Caco-2 (cell line): Measurements from ENCODE around the gene METTL25B. TPM values are rescaled to one million over a fixed set of nuclear protein-coding genes. Genes with fewer than 3 reads are reported as not detected.

Source experiments
- BruUV-seq: library from RNA; stranded (reverse); fragments of 400-500 nt; replicated peaks from 2 replicates; lab custom pipeline; 2021; lab: Mats Ljungman, UMichigan
- CTCF ChIA-PET: fragments of 300-600 bp; sonication (Branson Sonifier 250); formaldehyde crosslinking; loops from one replicate; lab custom pipeline; 2022; ENCODE audit warnings: antibody characterized with exemption; lab: Charles Lee
- POLR2A ChIA-PET: fragments of 300-600 bp; sonication (Branson Sonifier 250); formaldehyde crosslinking; loops from one replicate; lab custom pipeline; 2022; ENCODE audit warnings: antibody characterized with exemption; lab: Charles Lee
- DNase-seq, 2 experiments: peaks; one replicate each; pipeline versions ENCODE4 v3.0.0 to v3.0.0-alpha.2; 2020 to 2022
- H3K27me3 ChIP-seq: replicated peaks from 2 replicates; pipeline ENCODE4 v1.6.0; 2011; ENCODE audit warnings: low read length; ENCODE audit not compliant: control insufficient read depth, insufficient read depth
- H3K36me3 ChIP-seq: 2 replicates; pipeline ENCODE4 v1.5.1; 2011; ENCODE audit warnings: low read length; ENCODE audit not compliant: control insufficient read depth, insufficient read depth
- H3K4me1 ChIP-seq: fragments of 250-450 bp; sonication (Bioruptor Pico); 2 replicates; pipeline ENCODE4 v1.5.1; 2020; ENCODE audit warnings: mild to moderate bottlenecking
- H3K4me3 ChIP-seq: 2 replicates; pipeline ENCODE4 v1.5.1; 2011; ENCODE audit warnings: low read depth, mild to moderate bottlenecking, control low read depth, low read length
- H3K9me3 ChIP-seq: fragments of 250-450 bp; sonication (Bioruptor Pico); 2 replicates; pipeline ENCODE4 v1.5.1; 2020; ENCODE audit warnings: mild to moderate bottlenecking, moderate library complexity
- H3K27ac Mint-ChIP-seq: one replicate; pipeline ENCODE4 v1.8.0; 2022; ENCODE audit warnings: mixed read lengths; ENCODE audit not compliant: unreplicated experiment
- H3K27me3 Mint-ChIP-seq: one replicate; pipeline ENCODE4 v1.8.0; 2022; ENCODE audit warnings: mixed read lengths; ENCODE audit not compliant: insufficient read depth, unreplicated experiment
- H3K36me3 Mint-ChIP-seq: one replicate; pipeline ENCODE4 v1.8.0; 2022; ENCODE audit warnings: mild to moderate bottlenecking, mixed read lengths; ENCODE audit not compliant: insufficient read depth, unreplicated experiment
- H3K4me1 Mint-ChIP-seq: one replicate; pipeline ENCODE4 v1.8.0; 2022; ENCODE audit warnings: low read depth, mixed read lengths; ENCODE audit not compliant: unreplicated experiment
- H3K4me3 Mint-ChIP-seq: one replicate; pipeline ENCODE4 v1.8.0; 2022; ENCODE audit warnings: mild to moderate bottlenecking, moderate library complexity, mixed read lengths; ENCODE audit not compliant: unreplicated experiment
- H3K9me3 Mint-ChIP-seq: one replicate; pipeline ENCODE4 v1.8.0; 2022; ENCODE audit warnings: mixed read lengths; ENCODE audit not compliant: unreplicated experiment
- CTCF ChIP-seq, 2 experiments: fragments of 200-600 bp in 1 of 2; IDR thresholded peaks; 1 replicate in 1 of 2; 2 replicates in 1 of 2; pipeline versions ENCODE4 v1.5.1 to v1.8.0; 2011 to 2022; ENCODE audit warnings: antibody characterized with exemption in 1 of 2, control low read depth in 1 of 2, inconsistent platforms in 1 of 2, low read depth in 1 of 2, low read length in 1 of 2, mild to moderate bottlenecking in 1 of 2, moderate library complexity in 1 of 2; ENCODE audit not compliant: insufficient read depth in 1 of 2, severe bottlenecking in 1 of 2, unreplicated experiment in 1 of 2
- intact Hi-C: fragments of 100-400 bp; cut with micrococcal nuclease; formaldehyde crosslinking; loops from one replicate; pipeline ENCODE4 v1.10.0; 2022; ENCODE audit not compliant: unreplicated experiment
- total RNA-seq: library from RNA; stranded (reverse); gene quantifications from 2 replicates; pipeline ENCODE4 v1.2.3, GENCODE V29; 2022

The METTL25B gene
- total RNA-seq, 1 experiment from 2014 or later: 26.6 TPM

DNA sequence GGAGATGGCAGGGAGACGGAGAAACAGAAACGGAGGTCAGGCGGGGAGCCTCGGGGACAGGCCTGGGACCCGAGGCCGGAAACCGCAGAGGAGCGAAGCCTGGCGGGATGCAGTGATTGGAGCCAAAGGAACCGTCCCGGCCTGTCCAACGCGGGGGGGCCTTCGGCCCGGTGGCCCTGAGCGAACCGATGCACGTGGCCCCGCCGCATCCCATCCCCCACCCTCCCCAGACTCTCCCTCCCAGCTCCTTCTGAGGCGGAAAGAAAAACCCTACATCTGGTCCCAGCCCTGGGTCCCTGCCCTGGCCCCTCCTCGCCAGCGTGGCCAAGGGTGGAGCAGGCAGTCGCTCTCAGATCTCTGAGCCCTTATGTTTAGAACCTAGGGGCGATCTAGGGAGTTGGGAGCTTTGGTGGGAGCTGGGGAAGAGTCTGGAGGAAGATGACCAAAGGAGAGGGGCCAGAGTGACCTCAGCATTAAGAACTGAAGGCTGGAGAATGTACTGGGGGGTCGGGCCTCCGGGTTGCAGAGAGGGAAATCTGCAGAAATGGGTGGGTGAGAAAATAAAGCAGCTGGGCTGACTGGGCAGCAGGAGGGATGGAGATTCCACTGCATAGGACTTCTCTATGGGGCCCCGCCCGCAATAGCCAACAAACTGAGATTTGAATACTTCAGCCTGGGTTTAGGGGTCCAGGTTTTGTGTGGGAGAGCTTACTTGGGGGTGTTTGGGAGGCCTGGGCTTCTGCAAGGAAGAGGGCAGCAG lies 21.4 kb upstream of the METTL25B start:
- H3K27me3 ChIP-seq: no peaks in the 10 kb centered on the region
- no peak for TF ChIP-seq CTCF (IDR thresholded peaks at IDR 0.05; ENCODE audit: insufficient read depth in 1 of 2, low read depth in 1 of 2, low read length in 1 of 2, severe bottlenecking in 1 of 2, unreplicated experiment in 1 of 2)
- peaks cover 7% of the 10 kb centered on the region for H3K4me1 ChIP-seq
- BruUV-seq: no TSS peak
- peak overlapping the region; percentile 53 for H3K4me3 ChIP-seq
- ChIA-PET CTCF (interaction anchor here (0.6 to 7.3 kb wide), 18 partner anchors 9 to 221 kb away, joined by 3 to 190 read pairs (median 5); partner anchors contain the start of genes HDGF, ISG20L2, METTL25B and NES), POLR2A (interaction anchor here (0.6 to 2.8 kb wide), 5 partner anchors 17 to 110 kb away, joined by 3 to 19 read pairs (median 4); partner anchors contain the start of genes HDGF, ISG20L2, METTL25B and MRPL24)
- intact Hi-C loops: loop anchor here (1.0 kb wide), 2 partner anchors 18 kb away; no protein-coding TSS in a partner anchor
- Mint-ChIP-seq H3K36me3 (peaks cover 9% of the 10 kb centered on the region), H3K27ac (peak overlapping the region; percentile 86), H3K27me3 (no peaks in the 10 kb centered on the region), H3K4me3 (peak overlapping the region; percentile 90), H3K9me3 (no peaks in the 10 kb centered on the region), H3K4me1 (peaks cover 16% of the 10 kb centered on the region)
- H3K9me3 ChIP-seq: no peaks in the 10 kb centered on the region
- DNase-seq: peak; percentile 42 to 68
- no peaks in the 10 kb centered on the region for H3K36me3 ChIP-seq

DNA sequence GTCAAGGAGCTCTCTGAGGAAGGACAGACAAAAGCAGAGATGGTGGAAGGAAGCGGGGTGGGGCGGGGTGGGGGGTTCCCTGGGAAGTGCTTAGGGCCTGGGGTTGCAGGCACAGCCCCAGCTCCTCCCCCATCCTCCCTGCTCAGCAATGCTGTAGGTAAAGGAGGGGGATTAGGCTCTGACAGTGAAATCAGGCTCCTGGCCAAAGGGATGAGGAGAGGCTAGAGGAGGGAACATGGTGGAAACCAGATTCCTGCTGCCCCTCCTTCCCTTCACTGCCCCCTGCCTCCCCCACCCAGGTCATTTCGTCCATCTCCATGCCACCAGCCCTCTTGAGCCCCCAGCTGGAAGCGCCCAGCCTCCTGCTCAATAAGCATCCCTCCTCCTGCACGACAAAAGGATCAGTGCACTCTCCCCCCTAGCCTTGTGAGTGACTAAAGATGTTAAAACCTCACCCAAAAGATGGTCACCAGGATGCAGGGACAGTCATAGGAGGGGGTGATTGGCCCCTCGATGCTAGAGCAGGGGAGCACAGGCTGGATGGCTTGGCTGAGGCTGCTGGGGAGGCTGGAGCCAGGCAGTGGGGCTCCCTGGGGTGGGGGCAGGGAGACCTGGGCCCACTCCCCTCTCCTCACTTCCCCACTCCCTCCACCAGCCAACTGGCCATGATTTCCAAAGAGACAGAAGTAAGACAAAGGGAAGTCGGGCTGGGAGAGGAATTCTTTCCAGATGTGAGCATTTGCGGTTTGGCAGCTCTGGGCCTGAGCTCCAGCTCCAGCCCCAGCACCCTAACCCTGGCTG lies 20.7 kb upstream of the METTL25B start:
- Mint-ChIP-seq H3K36me3 (peaks cover 9% of the 10 kb centered on the region), H3K4me3 (peak overlapping the region; percentile 90), H3K27me3 (no peaks in the 10 kb centered on the region), H3K4me1 (peaks cover 16% of the 10 kb centered on the region), H3K9me3 (no peaks in the 10 kb centered on the region), H3K27ac (peak overlapping the region; percentile 86)
- peaks cover 13% of the 10 kb centered on the region for H3K4me1 ChIP-seq
- no TSS peak for BruUV-seq
- intact Hi-C loops: no loop called here
- no peaks in the 10 kb centered on the region for H3K9me3 ChIP-seq
- H3K27me3 ChIP-seq: no peaks in the 10 kb centered on the region
- POLR2A ChIA-PET: interaction anchor here (0.5 to 2.8 kb wide), 3 partner anchors 18 to 44 kb away, joined by 6 to 19 read pairs (median 16); partner anchors contain the start of genes HDGF, ISG20L2 and METTL25B
- TF ChIP-seq CTCF (IDR thresholded peaks at IDR 0.05; ENCODE audit: insufficient read depth in 1 of 2, low read depth in 1 of 2, low read length in 1 of 2, severe bottlenecking in 1 of 2, unreplicated experiment in 1 of 2): no peak
- no peak overlapping the region for H3K4me3 ChIP-seq
- CTCF ChIA-PET: interaction anchor here (1.1 to 7.3 kb wide), 7 partner anchors 14 to 83 kb away, joined by 3 to 190 read pairs (median 7); partner anchors contain the start of genes HDGF, ISG20L2 and METTL25B
- no peak for DNase-seq
- H3K36me3 ChIP-seq: no peaks in the 10 kb centered on the region

DNA sequence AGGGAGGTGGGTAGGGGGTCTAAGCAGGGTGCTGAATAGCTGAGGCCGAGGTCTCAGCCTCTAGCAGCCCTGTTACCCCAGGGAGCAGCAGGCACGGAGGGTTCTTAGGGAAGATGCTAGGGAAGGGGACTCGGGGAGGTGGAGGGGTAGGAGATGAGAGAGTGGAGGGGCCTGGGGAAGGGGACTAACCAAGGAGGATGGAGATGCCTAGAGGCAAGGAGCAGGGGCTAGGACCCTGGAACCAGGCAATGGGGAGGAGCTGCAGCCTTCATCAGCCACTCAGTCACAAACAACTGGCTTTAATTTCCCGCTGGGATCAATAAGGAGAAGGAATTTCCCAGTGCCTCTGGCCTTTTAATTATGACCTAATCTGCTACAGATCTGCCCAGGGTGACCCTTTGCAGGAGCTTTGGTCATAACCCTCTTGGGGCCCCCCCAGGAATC lies 20.0 kb upstream of the METTL25B start:
- BruUV-seq: no TSS peak
- H3K4me3 Mint-ChIP-seq: no peak overlapping the region
- H3K27me3 ChIP-seq: no peaks in the 10 kb centered on the region
- POLR2A ChIA-PET: no interaction called here
- TF ChIP-seq CTCF (IDR thresholded peaks at IDR 0.05; ENCODE audit: insufficient read depth in 1 of 2, low read depth in 1 of 2, low read length in 1 of 2, severe bottlenecking in 1 of 2, unreplicated experiment in 1 of 2): no peak
- H3K9me3 Mint-ChIP-seq: no peaks in the 10 kb centered on the region
- peaks cover 9% of the 10 kb centered on the region for H3K36me3 Mint-ChIP-seq
- DNase-seq: no peak
- H3K4me3 ChIP-seq: no peak overlapping the region
- CTCF ChIA-PET: interaction anchor here (0.9 kb wide), 1 partner anchor 19 kb away, joined by 4 read pairs; no protein-coding TSS in a partner anchor
- H3K4me1 Mint-ChIP-seq: peaks cover 16% of the 10 kb centered on the region
- intact Hi-C loops: no loop called here
- H3K27ac Mint-ChIP-seq: no peak overlapping the region
- no peaks in the 10 kb centered on the region for H3K27me3 Mint-ChIP-seq
- H3K36me3 ChIP-seq: no peaks in the 10 kb centered on the region
- peaks cover 13% of the 10 kb centered on the region for H3K4me1 ChIP-seq
- no peaks in the 10 kb centered on the region for H3K9me3 ChIP-seq
